ENCODE results near the gene SF3B5. TPM values are rescaled to one million over a fixed set of nuclear protein-coding genes. Genes with fewer than 3 reads are reported as not detected.
"Not testable (repeated sequence)": the region's sequence is repeated elsewhere in the genome, so short reads cannot be mapped to it uniquely, and the experiment has no call there.

The SF3B5 gene
- total RNA-seq, 1 donor from 2014 or later: 123 TPM

DNA sequence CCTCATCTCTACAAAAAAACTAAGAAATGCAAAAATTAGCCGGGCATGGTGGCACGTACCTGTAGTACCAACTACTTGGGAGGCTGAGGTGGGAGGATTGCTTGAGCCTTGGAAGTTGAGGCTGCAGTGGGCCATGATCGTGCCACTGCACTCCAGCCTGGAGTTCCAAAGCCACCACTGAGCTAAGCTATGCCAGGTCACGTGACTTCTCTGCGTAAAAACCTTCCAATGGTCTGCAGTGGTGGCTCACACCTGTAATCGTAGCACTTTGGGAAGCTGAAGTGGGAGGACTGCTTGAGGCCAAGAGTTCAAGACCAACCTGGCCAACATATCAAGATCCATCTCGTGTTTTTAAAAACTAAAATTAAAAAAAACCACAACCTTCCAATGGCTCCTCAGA is 1.7 kb downstream of the SF3B5 start:
- Histone ChIP-seq H3K27ac (no peak overlapping the region), H3K4me1 (peaks cover 5 to 17% of the 10 kb centered on the region in 2 donors), H3K27me3 (no peaks in the 10 kb centered on the region), H3K9me3 (no peaks in the 10 kb centered on the region), H3K4me3 (peak overlapping the region in 1 of 2 donors; percentile 77), H3K36me3 (no peaks in the 10 kb centered on the region)
- intact Hi-C loops (cut with DNase I): loop anchor here (2.0 kb wide), 1 partner anchor 123 kb away; no protein-coding TSS in a partner anchor
- TF ChIP-seq, protein P1, sequence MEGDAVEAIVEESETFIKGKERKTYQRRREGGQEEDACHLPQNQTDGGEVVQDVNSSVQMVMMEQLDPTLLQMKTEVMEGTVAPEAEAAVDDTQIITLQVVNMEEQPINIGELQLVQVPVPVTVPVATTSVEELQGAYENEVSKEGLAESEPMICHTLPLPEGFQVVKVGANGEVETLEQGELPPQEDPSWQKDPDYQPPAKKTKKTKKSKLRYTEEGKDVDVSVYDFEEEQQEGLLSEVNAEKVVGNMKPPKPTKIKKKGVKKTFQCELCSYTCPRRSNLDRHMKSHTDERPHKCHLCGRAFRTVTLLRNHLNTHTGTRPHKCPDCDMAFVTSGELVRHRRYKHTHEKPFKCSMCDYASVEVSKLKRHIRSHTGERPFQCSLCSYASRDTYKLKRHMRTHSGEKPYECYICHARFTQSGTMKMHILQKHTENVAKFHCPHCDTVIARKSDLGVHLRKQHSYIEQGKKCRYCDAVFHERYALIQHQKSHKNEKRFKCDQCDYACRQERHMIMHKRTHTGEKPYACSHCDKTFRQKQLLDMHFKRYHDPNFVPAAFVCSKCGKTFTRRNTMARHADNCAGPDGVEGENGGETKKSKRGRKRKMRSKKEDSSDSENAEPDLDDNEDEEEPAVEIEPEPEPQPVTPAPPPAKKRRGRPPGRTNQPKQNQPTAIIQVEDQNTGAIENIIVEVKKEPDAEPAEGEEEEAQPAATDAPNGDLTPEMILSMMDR (IDR thresholded peaks at IDR 0.05): no peak
- no peak for DNase-seq (ENCODE audit: low spot score in 2 of 2)

DNA sequence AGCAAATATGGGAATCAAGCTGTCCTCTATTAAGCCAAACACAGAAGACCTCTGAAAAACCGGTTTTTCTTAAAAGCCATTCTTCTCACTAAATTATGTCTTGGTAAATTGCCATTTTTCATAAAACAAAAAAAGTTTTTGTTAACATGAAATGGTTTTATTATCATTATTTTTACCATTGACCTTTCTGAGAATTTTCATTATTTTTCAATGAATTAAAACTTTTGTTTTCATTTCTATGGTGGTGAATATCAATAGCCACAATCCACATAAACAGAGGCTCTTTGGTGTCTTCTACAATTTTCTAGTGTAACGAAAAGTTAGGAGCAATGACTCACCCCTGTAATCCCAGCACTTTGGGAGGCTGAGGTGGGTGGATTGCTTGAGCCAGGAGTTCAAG is 2.1 kb downstream of the SF3B5 start:
- H3K27me3 ChIP-seq: no peaks in the 10 kb centered on the region
- DNase-seq (ENCODE audit: low spot score in 2 of 2): no peak
- intact Hi-C loops (cut with DNase I): no loop called here
- H3K36me3 ChIP-seq: no peaks in the 10 kb centered on the region
- TF ChIP-seq, protein P1 (IDR thresholded peaks at IDR 0.05): no peak
- H3K27ac ChIP-seq: no peak overlapping the region
- no peaks in the 10 kb centered on the region for H3K9me3 ChIP-seq
- peaks cover 5 to 17% of the 10 kb centered on the region in 2 donors for H3K4me1 ChIP-seq
- H3K4me3 ChIP-seq: peak overlapping the region in 1 of 2 donors; percentile 77

DNA sequence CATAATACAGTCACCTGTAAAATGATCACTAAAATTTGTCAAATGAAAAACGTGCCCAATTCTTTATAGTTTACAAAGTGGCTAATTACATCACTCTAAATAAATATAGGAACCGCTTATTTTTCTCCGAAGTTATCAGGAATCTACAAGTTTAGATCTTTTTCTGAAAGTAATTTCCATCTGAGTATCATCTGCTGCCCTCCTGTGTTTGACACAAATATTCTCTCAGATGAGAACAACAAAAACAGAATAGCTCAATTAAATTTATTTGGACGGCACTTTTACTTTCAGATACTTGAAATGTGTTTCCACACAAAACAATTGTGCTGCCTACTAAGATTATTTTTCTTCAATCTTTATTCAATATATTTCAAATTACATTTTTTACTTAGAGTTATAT is 5.0 kb downstream of the SF3B5 start:
- Histone ChIP-seq H3K4me3 (no peak overlapping the region), H3K4me1 (peaks cover 5 to 17% of the 10 kb centered on the region in 2 donors), H3K27me3 (no peaks in the 10 kb centered on the region), H3K36me3 (no peaks in the 10 kb centered on the region), H3K27ac (no peak overlapping the region), H3K9me3 (no peaks in the 10 kb centered on the region)
- DNase-seq (ENCODE audit: low spot score in 2 of 2): no peak
- TF ChIP-seq, protein P1 (IDR thresholded peaks at IDR 0.05): no peak
- intact Hi-C loops (cut with DNase I): no loop called here

DNA sequence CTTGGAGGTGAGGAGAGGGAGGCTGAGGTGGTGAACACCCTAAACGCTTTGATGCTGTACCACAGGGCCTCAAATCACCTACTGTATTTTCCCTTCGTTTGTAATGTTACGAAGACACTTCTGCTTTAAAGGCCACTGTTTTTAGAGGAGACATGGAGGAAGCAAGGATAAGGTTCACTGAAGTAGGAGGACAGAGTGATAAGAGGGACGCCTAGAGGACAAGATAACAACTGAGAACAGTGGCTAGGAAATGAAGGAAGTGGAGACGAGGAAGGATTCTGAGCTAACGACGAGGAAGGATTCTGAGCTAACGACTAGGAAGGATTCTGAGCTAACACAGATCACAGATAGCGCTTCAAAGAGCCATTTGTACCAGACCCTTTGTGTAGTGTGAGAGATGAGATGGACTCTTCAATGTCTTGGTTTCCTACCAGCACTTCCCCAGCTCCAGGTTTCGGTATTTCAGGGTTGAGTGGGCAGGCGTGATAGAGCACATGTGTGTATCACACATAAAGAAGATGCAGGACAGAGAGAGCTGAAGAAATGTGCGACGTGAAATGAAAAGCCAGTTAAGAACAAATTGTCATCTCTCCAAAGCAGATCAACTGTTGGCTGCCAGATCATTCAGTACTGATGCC is 7.5 kb downstream of the SF3B5 start:
- no peaks in the 10 kb centered on the region for H3K27me3 ChIP-seq
- no peaks in the 10 kb centered on the region for H3K9me3 ChIP-seq
- H3K27ac ChIP-seq: no peak overlapping the region
- TF ChIP-seq, protein P1 (IDR thresholded peaks at IDR 0.05): no peak
- no peak for DNase-seq (ENCODE audit: low spot score in 2 of 2)
- intact Hi-C loops (cut with DNase I): no loop called here
- no peaks in the 10 kb centered on the region for H3K36me3 ChIP-seq
- H3K4me1 ChIP-seq: no peaks in the 10 kb centered on the region
- H3K4me3 ChIP-seq: no peak overlapping the region

DNA sequence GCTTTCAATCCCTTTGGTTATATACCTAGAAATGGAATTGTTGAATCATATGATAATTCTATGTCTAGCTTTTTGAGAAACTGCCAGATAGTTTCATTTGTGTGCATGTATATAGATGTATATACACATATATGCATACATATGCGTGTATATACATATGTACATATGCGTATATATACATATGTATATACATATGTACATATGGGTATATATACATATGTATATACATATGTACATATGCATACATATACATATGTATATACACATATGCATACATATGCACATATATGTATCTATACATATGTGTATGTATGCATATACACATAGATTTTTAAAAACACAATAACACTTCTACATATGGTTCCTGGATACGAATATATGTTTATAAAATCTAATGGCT is 8.4 kb downstream of the SF3B5 start:
- no peak for DNase-seq (ENCODE audit: low spot score in 2 of 2)
- H3K4me3 ChIP-seq: no peak overlapping the region
- H3K36me3 ChIP-seq: no peaks in the 10 kb centered on the region
- no peaks in the 10 kb centered on the region for H3K9me3 ChIP-seq
- no peak overlapping the region for H3K27ac ChIP-seq
- intact Hi-C loops (cut with DNase I): no loop called here
- no peaks in the 10 kb centered on the region for H3K4me1 ChIP-seq
- no peaks in the 10 kb centered on the region for H3K27me3 ChIP-seq
- TF ChIP-seq, protein P1 (IDR thresholded peaks at IDR 0.05): no peak

DNA sequence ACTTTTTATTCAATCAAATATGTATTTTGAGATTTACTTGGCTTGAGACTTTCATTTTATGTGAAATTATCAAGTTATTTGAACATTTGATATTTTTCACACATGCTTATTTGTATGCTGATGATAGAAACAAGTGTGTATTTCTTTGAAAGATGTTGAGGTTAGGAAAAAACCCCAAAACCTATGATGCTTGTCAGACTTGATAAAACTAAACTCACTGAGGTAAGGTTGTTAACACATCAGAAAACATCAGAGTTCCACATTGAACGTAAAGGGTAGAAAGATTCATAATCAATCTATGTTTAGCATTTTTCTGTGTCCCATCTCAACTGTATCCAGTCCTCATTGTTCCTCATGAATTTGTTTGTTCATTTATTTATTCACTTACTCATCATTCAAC is 12.2 kb downstream of the SF3B5 start:
- TF ChIP-seq, protein P1 (IDR thresholded peaks at IDR 0.05): no peak
- H3K27ac ChIP-seq: no peak overlapping the region

GRCh38 chr6:144082412-144082811 is 13.0 kb downstream of the SF3B5 start:
- intact Hi-C loops (cut with DNase I); DNase-seq (ENCODE audit: low spot score in 2 of 2); H3K4me3 ChIP-seq; H3K27me3 ChIP-seq; H3K9me3 ChIP-seq; H3K36me3 ChIP-seq; H3K27ac ChIP-seq; H3K4me1 ChIP-seq: not testable (repeated sequence)

More for the DNA sequence above, 12.2 kb downstream of the SF3B5 start:
- H3K27me3 ChIP-seq: no peaks in the 10 kb centered on the region
- intact Hi-C loops (cut with DNase I): no loop called here
- no peaks in the 10 kb centered on the region for H3K9me3 ChIP-seq
- DNase-seq (ENCODE audit: low spot score in 2 of 2): no peak
- no peak overlapping the region for H3K4me3 ChIP-seq
- H3K36me3 ChIP-seq: no peaks in the 10 kb centered on the region
- no peaks in the 10 kb centered on the region for H3K4me1 ChIP-seq
